GM12891 (cell line): ENCODE data around the gene PIRT.

Source experiments
- DNase-seq: peaks from one replicate; pipeline ENCODE4 v3.0.0; 2011; ENCODE audit warnings: low spot score; ENCODE audit not compliant: insufficient read length
- FAIRE-seq: peaks from 2 replicates; lab custom pipeline; 2011; peaks lifted over from hg19 to GRCh38; lab: Jason Lieb, UNC
- PAX5 ChIP-seq: IDR thresholded peaks from 2 replicates; pipeline ENCODE4 v1.6.1; 2011; ENCODE audit warnings: low read length, moderate library complexity, mild to moderate bottlenecking; ENCODE audit not compliant: insufficient read depth, severe bottlenecking
- POLR2A ChIP-seq: IDR thresholded peaks from 2 replicates; pipeline ENCODE4 v1.6.1; 2011; ENCODE audit warnings: low read depth, low read length, control low read depth
- POLR2AphosphoS5 ChIP-seq: IDR thresholded peaks from 2 replicates; pipeline ENCODE4 v1.6.1; 2011; ENCODE audit warnings: low read depth, low read length, control low read depth
- POU2F2 ChIP-seq: IDR thresholded peaks from 2 replicates; pipeline ENCODE4 v1.6.1; 2011; ENCODE audit warnings: low read depth, mild to moderate bottlenecking, control low read depth, low read length, moderate library complexity
- SPI1 ChIP-seq: IDR thresholded peaks from 2 replicates; pipeline ENCODE4 v1.6.1; 2011; ENCODE audit warnings: low read depth, low read length, control low read depth
- TAF1 ChIP-seq: IDR thresholded peaks from 2 replicates; pipeline ENCODE4 v1.6.1; 2011; ENCODE audit warnings: low read depth, low read length, control low read depth

The PIRT gene

GRCh38 chr17:10803830-10804475, 33.9 kb downstream of the PIRT start, which contains the start of gene TMEM238L:
Gene TMEM238L, minus strand, starts transcription at chr17:10804099. Its CDS starts 136 bp downstream, at chr17:10803963.
- TF ChIP-seq SPI1 (no peak), POU2F2 (no peak), TAF1 (no peak), POLR2A (no peak), POLR2AphosphoS5 (no peak), PAX5 (no peak)
- no peak for FAIRE-seq

GRCh38 chr17:10803350-10803749, 34.5 kb downstream of the PIRT start:
- no peak for TF ChIP-seq PAX5
- no peak for TF ChIP-seq POU2F2
- no peak for TF ChIP-seq SPI1
- no peak for TF ChIP-seq POLR2A
- TF ChIP-seq TAF1, result no peak
- TF ChIP-seq POLR2AphosphoS5, result no peak
- FAIRE-seq (no peak), DNase-seq (no peak)

More at GRCh38 chr17:10803830-10804475, 33.9 kb downstream of the PIRT start, which contains the start of gene TMEM238L:
- no peak for DNase-seq

- no peak for TF ChIP-seq TAF1
- TF ChIP-seq POLR2A, result no peak
- TF ChIP-seq POLR2AphosphoS5, result no peak
- DNase-seq (no peak), FAIRE-seq (no peak)
These were observed 35.2 kb downstream of the PIRT start for GRCh38 chr17:10802496-10803284.

GRCh38 chr17:10799407-10799806, 38.5 kb downstream of the PIRT start:
- no peak for DNase-seq
- FAIRE-seq, result no peak
- TF ChIP-seq POU2F2 (no peak), SPI1 (no peak), PAX5 (no peak), TAF1 (no peak), POLR2AphosphoS5 (no peak), POLR2A (no peak)

- FAIRE-seq (no peak), DNase-seq (no peak)
- TF ChIP-seq POLR2A, result no peak
- TF ChIP-seq PAX5, result no peak
- no peak for TF ChIP-seq SPI1
- TF ChIP-seq POU2F2, result no peak
- no peak for TF ChIP-seq POLR2AphosphoS5
- TF ChIP-seq TAF1, result no peak
These were observed 39.0 kb downstream of the PIRT start for GRCh38 chr17:10798910-10799309.

GRCh38 chr17:10798332-10798749, 39.5 kb downstream of the PIRT start:
- DNase-seq (no peak), FAIRE-seq (no peak)
- TF ChIP-seq SPI1 (no peak), TAF1 (no peak), PAX5 (no peak), POLR2AphosphoS5 (no peak), POLR2A (no peak), POU2F2 (no peak)

GRCh38 chr17:10797476-10798328, 40.2 kb downstream of the PIRT start:
- DNase-seq (no peak), FAIRE-seq (no peak)
- TF ChIP-seq POLR2AphosphoS5 (no peak), SPI1 (no peak), POU2F2 (no peak), TAF1 (no peak), POLR2A (no peak), PAX5 (no peak)

GRCh38 chr17:10793816-10794215, 44.1 kb downstream of the PIRT start:
- no peak for DNase-seq
- no peak for FAIRE-seq
- TF ChIP-seq PAX5 (no peak), TAF1 (no peak), POLR2A (no peak), SPI1 (no peak), POLR2AphosphoS5 (no peak), POU2F2 (no peak)
